Measurements from ENCODE around the gene TMA7.

TMA7 gene

GRCh38 chr3:48409291-48410201 is 30.5 kb upstream of the TMA7 start:
- ATAC-seq, result no peak

DNA sequence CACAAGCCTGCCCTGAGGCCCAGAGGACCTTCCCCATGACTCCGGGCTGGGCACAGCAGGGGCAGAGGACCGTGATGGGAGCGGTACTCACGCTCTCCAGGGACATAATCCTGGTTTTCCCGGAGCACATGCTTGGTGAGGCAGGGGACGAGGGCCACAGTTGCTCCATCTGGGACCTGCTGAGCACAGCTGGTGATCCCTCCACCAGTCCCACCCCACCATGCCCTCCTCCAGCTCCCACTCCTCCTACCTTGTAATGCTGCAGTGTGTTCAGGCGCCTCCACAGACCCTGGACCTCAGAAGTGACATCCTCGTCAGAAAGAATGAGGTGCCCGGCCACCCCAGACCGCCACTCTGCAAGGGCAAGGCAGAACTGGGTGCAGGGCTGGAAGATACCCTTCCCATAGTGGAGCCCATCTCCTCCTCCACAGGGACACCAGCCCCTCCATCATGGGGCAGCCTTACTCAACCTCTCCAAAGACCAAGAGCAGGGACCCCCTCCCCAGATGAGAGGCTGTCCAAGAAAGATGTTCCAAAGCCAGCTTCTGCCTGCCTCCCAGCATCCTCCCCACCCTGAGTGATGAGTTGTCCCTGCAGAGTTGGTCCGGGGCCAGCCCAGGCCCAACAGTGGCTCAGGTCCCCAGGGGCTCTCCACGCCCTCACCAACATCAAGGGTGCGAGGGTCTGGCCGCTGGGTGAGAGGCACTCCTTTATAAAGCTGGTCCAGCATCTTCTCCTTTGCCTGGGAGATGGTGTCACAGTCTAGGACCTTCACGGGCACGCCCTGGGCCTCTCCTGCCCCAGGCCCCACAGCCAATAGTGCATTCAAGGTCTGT is 29.6 kb upstream of the TMA7 start:
- no peak for ATAC-seq

DNA sequence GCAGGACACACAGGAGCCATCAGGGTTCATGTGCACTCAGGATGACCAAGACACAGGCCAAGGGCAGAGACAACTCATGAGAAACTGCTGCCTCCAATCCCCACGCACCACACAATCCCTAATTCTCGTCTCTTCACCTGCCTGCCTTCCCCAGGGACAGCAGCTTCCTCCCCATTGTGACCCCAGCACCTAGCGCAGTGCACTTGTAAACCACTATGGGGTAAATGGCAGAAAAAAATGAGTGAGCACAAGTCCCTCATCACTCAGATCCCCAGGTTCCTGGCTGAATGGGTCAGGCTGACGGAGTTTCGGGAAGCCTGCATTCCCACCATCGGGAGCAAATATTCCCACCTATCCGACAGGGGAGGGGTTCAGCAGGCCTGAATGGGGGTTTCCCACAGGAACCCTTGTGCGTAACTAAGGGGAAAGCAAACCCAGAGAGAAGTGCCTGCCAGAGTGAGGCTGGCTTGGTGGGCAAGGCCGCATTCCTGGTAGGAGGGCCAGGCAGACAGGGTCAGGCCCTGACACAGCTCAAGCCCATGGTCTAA is 28.9 kb upstream of the TMA7 start:
- ATAC-seq, result no peak

- no peak for ATAC-seq
Observed at GRCh38 chr3:48411606-48412374, 28.3 kb upstream of the TMA7 start.

DNA sequence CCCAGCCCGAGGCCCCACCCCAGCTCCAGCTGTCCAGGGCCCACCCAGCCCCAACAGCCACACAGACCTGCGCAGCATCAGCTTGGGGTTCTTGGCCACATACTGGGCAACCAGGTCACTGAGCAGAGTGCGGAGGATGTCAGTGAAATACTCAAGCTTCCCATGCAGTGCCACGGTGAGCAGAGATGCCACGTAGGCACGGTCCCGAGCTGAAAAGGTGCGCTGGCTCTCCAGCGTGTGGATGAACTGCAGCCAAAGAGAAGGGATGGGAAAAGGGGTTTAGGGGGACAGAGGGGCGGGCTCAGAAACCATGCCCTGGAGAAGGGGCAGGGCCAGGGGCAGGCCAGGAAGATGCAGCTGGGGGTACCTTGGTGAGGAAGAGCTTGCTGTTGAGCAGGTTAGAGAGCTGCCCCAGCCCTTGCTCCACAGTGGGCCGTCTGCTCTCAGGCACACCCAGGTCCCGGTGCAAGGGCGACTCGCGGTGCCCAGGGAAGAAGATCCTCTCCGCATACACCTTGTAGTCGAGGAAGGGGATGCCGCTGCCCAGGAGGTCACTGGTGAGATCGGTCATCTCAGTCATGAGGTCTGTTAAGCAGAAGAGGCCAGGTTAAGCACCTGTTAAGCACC is 27.6 kb upstream of the TMA7 start:
- ATAC-seq, result no peak

DNA sequence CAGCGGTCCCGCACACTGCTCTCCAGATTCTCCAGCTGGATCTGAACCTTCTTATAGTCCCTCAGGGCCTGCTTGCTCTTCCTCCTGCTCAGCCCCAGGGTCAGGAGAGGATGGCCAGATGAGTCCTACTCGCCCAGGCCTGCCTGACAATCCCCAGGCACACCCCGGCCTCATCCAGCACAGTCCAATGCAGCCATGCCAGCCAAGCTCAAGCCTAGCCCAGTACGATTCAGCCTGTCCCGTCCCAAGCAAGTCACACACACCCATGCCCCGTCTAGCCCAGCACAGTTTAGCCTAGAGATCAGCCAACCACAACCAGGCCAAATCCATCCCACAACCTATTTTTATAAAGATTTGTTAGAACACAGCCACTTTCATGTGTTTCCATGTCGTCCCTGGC is 27.0 kb upstream of the TMA7 start:
- ATAC-seq, result no peak

GRCh38 chr3:48413611-48414010 is 26.4 kb upstream of the TMA7 start:
- ATAC-seq, result no peak

DNA sequence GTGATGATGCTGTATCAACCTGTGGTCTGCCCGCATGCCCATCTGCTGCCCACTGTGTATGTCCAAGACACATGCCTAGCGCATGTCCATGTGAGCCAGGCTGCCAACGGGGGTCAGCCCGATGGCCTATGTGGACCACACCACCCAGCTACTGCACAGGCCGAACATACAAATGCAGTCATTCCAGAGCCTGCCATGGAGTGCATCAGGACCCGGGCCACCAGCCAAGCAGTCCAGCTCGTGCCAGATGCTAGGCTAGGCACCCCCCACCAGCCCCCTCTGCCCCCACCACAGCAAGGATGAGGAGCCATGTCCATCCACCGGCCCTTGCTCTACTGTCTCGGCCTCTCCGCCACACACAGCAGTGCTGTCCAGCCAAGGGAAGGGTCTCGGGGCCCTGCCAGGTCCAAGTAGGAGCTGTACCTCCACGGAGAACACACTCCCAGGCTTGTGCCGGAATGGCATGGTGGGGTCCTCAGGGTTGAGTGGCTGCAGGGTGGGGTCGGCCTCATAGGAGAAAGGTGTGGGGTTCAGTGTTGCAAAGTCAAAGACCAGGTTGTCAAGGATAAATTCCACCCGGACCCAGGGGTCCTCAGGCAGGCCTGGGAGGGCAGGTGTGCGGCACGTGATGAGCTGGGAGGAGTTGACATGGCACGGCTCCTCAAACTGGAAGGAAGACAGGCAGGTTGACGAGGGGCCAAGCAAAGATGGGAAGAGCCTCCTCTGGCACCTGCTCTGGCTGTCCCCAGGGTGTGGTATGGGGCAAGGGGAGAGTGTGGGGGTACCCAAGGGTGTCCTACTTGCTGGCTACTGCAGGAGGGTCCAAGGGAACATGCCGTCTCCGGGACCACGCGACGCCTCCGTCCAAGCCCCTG is 25.4 kb upstream of the TMA7 start:
- no peak for ATAC-seq

GRCh38 chr3:48415251-48415953 is 24.7 kb upstream of the TMA7 start:
- ATAC-seq, result no peak

GRCh38 chr3:48416091-48416505 is 24.0 kb upstream of the TMA7 start:
- ATAC-seq, result no peak

GRCh38 chr3:48416546-48416945 is 23.5 kb upstream of the TMA7 start:
- no peak for ATAC-seq

GRCh38 chr3:48417529-48418108 is 22.4 kb upstream of the TMA7 start:
- no peak for ATAC-seq

DNA sequence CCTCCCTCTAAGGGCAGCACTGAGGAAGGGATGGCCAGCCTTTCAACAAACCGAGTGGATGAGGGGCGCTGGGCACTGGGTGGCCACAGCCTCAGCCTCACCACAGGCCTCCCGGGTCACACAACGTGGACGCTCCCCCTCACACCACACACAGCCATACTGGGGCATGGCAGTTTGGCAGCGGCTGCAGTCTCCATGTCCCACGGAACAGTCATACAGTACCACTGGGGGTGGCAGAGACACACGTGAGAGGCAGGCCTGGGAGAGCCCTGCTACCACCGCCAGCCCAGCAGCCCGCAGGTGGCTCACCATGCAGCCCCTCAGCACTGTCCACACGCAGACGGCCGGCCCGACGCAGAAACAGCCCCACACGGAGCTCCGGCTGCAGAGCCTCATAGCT is 21.9 kb upstream of the TMA7 start:
- no peak for ATAC-seq

GRCh38 chr3:48418651-48419050 is 21.4 kb upstream of the TMA7 start:
- no peak for ATAC-seq

- ATAC-seq, result no peak
Observed at GRCh38 chr3:48419149-48419548, 20.9 kb upstream of the TMA7 start.

- no peak for ATAC-seq
Observed at GRCh38 chr3:48419597-48419996, 20.5 kb upstream of the TMA7 start.

DNA sequence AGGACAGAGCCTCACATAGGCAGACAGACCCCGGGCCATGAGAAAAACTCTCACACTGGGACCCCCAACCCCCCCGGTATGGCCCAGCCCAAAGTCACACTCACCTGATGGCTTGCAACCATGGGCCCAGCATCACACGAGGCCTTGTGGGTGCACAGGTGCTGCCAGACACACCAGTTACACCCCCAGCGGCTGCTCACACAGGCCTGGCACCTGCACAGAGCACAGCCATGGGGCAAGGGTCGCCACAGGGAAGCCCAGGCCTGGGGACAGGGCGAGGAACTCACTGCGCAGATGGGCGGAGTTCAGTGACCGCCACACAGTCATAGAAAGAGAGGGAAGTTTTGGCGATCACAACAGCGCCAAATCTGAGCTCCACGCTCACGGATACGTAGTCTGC is 19.5 kb upstream of the TMA7 start:
- no peak for ATAC-seq

DNA sequence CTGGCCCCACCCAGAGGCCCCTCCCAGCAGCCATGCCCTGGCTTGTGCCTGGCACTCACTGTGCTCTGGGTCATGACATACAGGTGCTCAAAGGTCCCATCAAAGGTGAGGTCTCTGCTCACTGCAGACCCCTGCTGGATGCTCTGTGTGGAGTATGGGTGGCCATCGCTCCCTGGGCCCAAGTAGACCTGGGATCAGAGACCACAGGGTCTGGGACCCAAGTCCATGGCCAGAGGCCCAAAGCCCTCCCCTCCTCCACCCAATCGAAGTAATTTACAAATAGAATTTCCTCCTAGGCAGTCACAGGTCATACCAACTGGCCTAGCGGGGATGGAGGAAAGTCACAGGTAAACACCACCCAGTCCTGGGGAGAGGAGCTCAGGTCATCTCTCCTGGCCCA is 17.8 kb upstream of the TMA7 start:
- no peak for ATAC-seq

DNA sequence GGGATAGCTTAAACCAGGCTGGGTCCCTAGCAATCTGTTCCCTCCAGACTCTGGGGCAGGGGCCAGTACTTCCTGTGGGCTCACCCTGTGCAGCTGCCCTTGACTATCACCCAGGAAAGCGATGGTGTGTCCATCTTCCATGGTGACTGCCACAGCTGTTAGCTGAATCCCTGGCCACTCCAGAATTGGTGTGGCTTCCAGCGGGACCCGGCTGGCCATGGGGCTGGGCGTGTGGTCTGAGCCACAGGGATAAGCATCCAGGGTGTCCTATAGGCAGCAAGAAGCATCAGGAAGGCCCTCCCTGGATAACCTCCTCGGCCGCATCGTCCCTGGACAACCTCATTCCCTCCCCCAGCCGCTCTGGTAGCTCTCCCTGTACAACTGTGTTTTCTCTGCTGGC is 17.4 kb upstream of the TMA7 start:
- no peak for ATAC-seq

DNA sequence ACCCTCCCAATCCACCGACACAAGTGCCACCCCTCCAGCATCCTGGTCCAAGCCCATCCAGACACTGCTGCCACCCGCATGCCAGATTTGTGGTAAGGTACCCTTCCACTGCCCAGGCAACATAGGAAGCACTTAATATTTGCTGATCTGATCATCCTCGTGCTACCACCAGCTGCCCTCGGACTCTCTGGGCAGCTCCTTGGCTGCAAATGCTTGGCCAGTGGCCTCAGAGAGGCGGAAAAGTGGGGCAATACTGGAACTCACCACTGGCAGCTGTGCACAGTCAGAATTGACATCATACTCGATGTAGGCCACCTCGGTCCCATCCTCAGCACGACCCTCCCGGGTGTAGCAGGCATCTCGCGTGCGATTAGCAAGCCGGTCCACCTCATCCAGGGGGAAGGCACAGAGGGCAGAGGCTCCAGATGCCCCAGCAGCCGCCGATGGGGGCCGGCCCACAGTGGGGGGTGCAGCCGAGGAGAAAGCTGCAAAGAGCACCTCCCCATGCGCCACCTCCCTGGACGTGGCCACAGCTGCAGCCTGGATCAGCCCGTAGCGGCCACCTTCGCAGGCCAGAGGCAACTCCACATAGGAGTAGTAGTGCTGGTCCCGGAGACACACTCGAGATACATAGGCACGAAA is 16.7 kb upstream of the TMA7 start:
- no peak for ATAC-seq

Data from activated CD4-positive, CD25-positive, alpha-beta regulatory T cell treated with anti-CD3 and anti-CD28 coated beads, Interleukin-2, amount 50 U/mL, for 24 hours (primary cell).